Measurements from ENCODE around the gene CCT2.

Gene CCT2

GRCh38 chr12:69585189-69586062, at the start of gene CCT2:
CCT2 (plus strand) TSS chr12:69585459; CDS start chr12:69585522, 63 bp downstream.
- peak; percentile 95 for DNase-seq

DNA sequence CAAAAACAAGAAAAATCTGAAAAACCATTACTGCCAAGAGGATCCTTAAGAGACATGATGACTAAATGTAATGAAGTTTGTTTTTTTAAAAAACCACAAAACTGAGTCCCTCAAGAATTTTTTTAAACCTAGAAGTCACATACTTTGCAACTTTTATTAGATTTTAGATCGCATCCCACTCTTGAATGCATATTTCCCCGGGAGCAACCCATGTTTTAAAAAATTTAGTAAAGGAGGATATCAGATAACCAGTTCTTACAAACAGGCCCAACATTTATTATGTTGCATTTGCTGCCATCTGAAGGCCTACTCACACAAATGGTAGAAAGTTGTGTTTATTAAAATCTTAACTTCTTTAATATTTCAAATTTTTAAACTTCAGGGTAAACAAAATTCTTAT, 44.3 kb upstream of the CCT2 start:
- no peak for DNase-seq

GRCh38 chr12:69544087-69544486, 41.2 kb upstream of the CCT2 start:
- no peak for DNase-seq

DNA sequence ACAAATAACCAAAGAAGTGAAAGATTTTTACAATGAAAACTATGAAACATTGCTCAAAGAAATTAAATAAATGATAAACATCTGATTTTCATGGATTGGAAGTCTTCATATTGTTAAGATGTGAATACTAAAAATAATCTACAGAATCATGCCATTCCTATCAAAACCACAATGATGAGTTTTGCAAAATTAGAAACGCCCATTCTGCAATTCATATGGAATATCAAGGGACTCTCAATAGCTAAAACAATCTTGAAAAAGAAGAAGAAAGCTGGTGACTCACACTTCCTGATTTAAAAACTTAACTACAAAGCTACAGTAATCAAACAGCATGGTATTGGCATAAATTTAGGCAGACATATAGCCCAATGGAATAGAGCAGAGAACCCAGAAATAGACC, 40.2 kb upstream of the CCT2 start:
- DNase-seq: no peak

- DNase-seq: no peak
Measured at GRCh38 chr12:69546693-69547438, 38.4 kb upstream of the CCT2 start.

DNA sequence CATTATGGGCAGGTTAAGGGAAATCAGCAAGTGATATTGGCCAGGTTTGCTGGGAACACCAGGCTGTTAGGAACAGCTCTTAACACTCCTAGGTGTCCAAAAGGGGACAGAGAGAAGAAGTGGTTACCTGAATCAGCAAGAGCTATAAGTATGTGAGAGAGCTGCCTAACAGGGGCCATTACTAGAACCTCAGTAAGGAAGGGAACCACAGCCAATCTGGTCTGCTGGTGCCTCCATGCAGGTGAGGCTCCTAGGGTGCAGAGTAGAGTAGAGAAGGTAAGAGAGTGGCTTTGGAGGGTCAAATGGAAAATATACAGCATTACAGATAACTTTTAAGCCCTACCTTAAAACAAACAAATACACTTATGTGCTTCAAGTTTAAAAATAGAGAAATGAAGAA, 36.6 kb upstream of the CCT2 start:
- no peak for DNase-seq

- DNase-seq: no peak
Measured at GRCh38 chr12:69550569-69551350, 34.5 kb upstream of the CCT2 start.

GRCh38 chr12:69553628-69554248, 31.5 kb upstream of the CCT2 start:
- DNase-seq: no peak

GRCh38 chr12:69555461-69555860, 29.8 kb upstream of the CCT2 start:
- no peak for DNase-seq

DNA sequence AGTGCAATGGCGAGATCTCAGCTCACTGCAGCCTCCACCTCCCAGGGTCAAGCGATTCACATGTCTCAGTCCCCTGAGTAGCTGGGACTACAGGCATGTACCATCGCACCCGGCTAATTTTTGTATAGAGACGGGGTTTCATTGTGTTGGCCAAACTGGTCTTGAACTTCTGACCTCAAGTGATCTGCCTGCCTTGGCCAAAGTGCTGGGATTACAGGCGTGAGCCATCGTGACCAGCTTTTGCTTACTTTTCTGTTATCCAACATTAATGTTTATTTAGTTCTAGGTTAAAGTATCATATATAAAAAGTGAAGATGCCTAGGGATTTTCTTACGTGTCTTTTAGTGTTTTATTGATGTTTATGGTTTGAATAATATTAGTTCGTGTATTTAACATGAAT, 28.9 kb upstream of the CCT2 start:
- no peak for DNase-seq

DNA sequence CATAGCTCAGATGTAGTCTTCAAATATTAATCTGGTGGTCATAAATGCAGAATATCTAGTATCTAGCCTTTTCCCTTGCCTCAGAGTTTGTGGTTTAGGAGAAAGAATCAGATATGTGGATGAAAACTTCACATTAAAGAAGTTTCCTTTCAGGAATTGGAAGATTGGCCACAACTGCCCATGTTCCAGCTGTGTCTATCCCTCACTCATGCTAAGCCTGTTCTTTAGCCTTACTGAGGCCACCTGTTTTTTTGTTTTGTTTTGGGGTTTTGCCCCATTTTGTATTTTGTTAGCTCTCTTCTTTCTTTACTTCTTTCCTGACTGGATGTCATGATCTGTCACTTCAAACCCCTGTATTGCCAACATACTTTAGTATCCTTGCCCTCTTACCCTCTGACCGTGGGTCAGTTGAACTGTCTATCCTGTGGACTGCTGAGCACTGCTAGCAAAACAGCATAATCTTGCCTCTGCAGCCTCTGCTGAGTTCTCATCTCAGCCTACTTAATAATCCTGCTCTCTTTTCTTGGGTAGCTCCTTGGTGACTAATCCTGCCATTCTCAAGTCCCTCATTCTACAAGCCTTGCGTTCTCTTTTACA, 22.0 kb upstream of the CCT2 start:
- DNase-seq: no peak

- no peak for DNase-seq
Measured at GRCh38 chr12:69566603-69567002, 18.7 kb upstream of the CCT2 start.

DNA sequence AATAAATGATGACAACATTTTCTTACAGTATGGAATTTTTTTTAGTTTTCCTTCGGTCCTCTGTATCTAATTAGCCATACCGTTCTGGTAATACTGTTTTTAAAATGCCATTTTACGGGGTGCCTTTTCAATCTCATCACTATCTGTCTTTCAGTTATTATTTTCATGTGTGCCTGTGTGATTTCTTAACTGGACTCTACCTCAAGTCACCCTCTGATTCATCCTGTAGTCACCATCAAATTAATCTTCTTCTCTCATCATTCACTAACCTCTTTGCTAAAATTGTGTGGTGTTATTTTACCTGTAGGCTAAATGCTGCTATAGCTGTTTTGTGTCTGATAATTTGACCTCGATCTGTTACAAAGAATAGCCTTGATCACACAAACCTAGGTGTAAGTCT, 16.0 kb upstream of the CCT2 start:
- DNase-seq: no peak

DNA sequence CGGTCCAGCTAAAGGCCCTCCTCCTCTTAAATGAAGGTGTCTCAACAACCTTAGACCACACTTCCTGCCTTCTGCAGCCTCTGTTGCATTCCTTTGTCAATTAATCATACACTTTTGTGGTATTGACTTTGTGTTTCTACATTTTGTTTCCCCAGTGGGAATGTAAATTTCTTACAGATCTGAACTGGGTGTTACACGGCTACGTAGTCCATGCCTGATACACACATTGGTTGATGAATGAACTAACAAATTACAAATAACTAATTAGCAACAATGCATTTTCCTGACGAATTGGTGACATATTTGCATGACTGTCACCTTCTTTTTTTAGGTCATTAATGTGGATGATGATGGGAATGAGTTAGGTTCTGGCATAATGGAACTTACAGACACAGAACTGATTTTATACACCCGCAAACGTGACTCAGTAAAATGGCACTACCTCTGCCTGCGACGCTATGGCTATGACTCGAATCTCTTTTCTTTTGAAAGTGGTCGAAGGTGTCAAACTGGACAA, 15.2 kb upstream of the CCT2 start:
- no peak for DNase-seq

DNA sequence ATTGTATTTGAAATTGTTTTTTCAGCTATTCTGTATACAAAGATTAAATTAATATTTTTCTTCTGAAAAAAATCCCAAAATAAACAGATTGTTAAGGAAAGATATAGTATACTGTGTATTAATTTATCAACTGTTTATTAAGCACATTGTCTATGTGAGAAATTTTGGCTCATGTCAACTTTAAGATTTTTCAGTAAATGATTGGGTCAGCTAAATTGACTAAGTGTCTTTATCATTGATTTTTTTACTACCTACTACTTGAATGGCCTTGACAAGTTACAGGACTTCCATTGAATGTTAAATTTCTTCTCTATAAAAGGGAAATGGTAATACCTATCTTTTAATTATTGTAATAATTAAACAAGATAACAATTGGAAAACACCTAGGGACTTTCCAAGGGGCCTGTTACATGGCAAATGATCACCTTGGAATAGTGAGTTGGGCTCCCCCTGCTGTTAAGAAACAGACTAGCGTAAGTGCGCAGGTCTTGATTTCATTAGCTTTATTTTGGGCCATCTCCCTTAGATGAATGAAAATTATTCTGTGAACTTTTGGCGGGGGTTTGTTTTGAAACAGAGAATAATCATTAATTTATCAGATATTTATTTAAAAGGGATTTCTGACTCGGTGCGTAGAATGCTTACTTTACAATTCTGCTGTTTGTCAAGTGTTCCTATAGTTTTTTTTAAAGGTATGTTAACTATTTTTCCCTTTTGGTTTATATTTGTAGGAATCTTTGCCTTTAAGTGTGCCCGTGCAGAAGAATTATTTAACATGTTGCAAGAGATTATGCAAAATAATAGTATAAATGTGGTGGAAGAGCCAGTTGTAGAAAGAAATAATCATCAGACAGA, 14.5 kb upstream of the CCT2 start:
- DNase-seq: peak; percentile 45

DNA sequence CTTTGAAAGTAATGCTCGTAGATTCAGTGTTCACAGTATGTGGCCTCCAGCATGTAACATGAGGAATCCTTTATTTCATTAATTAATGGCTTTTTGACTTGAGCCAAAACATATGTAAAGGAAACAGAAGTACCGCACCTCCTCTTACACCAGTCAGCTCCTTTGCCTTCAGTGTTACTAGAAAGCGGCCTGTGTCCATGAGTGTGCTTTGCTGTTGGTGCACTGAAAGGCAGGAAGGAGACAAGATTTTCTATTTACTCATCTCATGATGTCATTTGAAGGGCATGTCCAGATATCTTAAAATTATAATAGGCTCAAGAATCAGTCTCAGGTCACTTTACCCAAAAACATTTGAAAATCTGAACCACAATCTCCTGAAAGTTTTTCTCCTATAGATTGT, 9.9 kb upstream of the CCT2 start:
- no peak for DNase-seq

- no peak for DNase-seq
Measured at GRCh38 chr12:69578283-69578682, 7.0 kb upstream of the CCT2 start.

DNA sequence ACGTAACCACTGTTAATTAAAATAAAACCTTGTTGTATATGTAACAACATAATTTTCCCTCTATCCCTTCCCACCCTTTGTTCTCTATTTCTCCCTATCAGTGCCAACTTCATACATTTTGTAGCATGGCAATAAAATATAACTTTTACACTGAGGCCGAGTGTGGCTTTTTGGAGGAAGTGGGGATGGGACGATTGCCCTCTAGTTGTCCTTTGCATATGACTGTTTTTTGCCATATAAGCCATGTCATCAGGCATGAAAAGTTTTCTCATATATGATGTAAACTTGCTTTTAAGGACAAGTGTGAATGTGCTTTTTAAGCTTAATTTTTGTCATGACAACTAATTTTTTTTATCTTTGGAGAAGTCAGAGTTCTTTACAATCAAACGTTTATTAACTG, 6.2 kb upstream of the CCT2 start:
- no peak for DNase-seq

- no peak for DNase-seq
Measured at GRCh38 chr12:69580074-69580473, 5.2 kb upstream of the CCT2 start.

GRCh38 chr12:69583203-69583602, 2.1 kb upstream of the CCT2 start:
- DNase-seq: no peak

DNA sequence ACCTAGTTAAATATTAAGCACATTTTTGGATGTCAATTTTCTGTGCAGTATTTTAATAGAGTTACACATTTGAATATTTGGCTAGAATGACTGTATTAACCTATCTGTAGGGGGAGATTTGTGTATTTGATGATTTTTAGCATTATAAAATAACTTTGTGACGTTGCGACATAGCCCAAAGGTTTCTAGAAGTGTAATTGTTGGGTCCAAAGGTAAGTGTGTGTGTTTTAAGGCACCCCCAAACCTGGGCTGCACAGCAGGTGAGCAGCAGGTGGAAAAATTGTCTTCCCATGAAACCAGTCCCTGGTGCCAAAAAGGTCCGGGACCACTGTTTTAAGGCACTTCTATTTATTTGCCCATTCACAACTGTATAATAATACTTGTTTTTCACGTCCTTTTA, 3.3 kb downstream of the CCT2 start:
- DNase-seq: no peak

Measured in activated T-cell treated with anti-CD3 and anti-CD28 coated beads, Interleukin-2, amount 50 U/mL, for 1 hour (primary cell).